ENCODE data around the gene ARHGAP15.

The ARHGAP15 gene

GRCh38 chr2:143384111-143384510 lies 254.9 kb downstream of the ARHGAP15 start:
- no peak overlapping the region for H3K4me3 ChIP-seq (ENCODE audit: low read depth, low read length)
- no peak for DNase-seq (ENCODE audit: low read depth)
- no peak for TF ChIP-seq CTCF (IDR thresholded peaks at IDR 0.05; ENCODE audit: insufficient read depth, low read depth, low read length, missing control alignments)

- no peak for TF ChIP-seq CTCF (IDR thresholded peaks at IDR 0.05; ENCODE audit: insufficient read depth, low read depth, low read length, missing control alignments)
- no peak for DNase-seq (ENCODE audit: low read depth)
- no peak overlapping the region for H3K4me3 ChIP-seq (ENCODE audit: low read depth, low read length)
These were observed 261.0 kb downstream of the ARHGAP15 start for GRCh38 chr2:143390171-143390570.

- no peak for TF ChIP-seq CTCF (IDR thresholded peaks at IDR 0.05; ENCODE audit: insufficient read depth, low read depth, low read length, missing control alignments)
- no peak overlapping the region for H3K4me3 ChIP-seq (ENCODE audit: low read depth, low read length)
- no peak for DNase-seq (ENCODE audit: low read depth)
These were observed 263.1 kb downstream of the ARHGAP15 start for GRCh38 chr2:143392358-143392757.

GRCh38 chr2:143394062-143394461 lies 264.8 kb downstream of the ARHGAP15 start:
- H3K4me3 ChIP-seq (ENCODE audit: low read depth, low read length): no peak overlapping the region
- DNase-seq (ENCODE audit: low read depth): no peak
- TF ChIP-seq CTCF (IDR thresholded peaks at IDR 0.05; ENCODE audit: insufficient read depth, low read depth, low read length, missing control alignments): no peak

GRCh38 chr2:143397884-143398614 lies 268.8 kb downstream of the ARHGAP15 start:
- peak; percentile 7 for DNase-seq (ENCODE audit: low read depth)
- no peak overlapping the region for H3K4me3 ChIP-seq (ENCODE audit: low read depth, low read length)
- no peak for TF ChIP-seq CTCF (IDR thresholded peaks at IDR 0.05; ENCODE audit: insufficient read depth, low read depth, low read length, missing control alignments)

GRCh38 chr2:143398781-143399180 lies 269.6 kb downstream of the ARHGAP15 start:
- DNase-seq (ENCODE audit: low read depth): no peak
- TF ChIP-seq CTCF (IDR thresholded peaks at IDR 0.05; ENCODE audit: insufficient read depth, low read depth, low read length, missing control alignments): no peak

GRCh38 chr2:143399631-143400069 lies 270.4 kb downstream of the ARHGAP15 start:
- no peak for DNase-seq (ENCODE audit: low read depth)
- H3K4me3 ChIP-seq (ENCODE audit: low read depth, low read length): no peak overlapping the region
- TF ChIP-seq CTCF (IDR thresholded peaks at IDR 0.05; ENCODE audit: insufficient read depth, low read depth, low read length, missing control alignments): no peak

More at GRCh38 chr2:143398781-143399180, 269.6 kb downstream of the ARHGAP15 start:
- H3K4me3 ChIP-seq (ENCODE audit: low read depth, low read length): no peak overlapping the region
